Measurements from ENCODE around the gene RMP24. TPM values are rescaled to one million over a fixed set of nuclear protein-coding genes. Genes with fewer than 3 reads are reported as not detected.

RMP24 gene

Other genes with a start within 250 kb of the RMP24 start
- gene RPRD1A, start 94.9 kb downstream of the RMP24 start, polyA plus RNA-seq (ENCODE audit: insufficient read depth in 1 of 5, insufficient read length in 5 of 5, low replicate concordance in 1 of 5) = 10 to 100 TPM; 46.3 to 70.2 (median 59.6) TPM
- 10 to 100 TPM; 41.3 to 62.4 (median 58.8) TPM for gene SLC39A6, start 156.7 kb downstream of the RMP24 start, polyA plus RNA-seq (ENCODE audit: insufficient read depth in 1 of 5, insufficient read length in 5 of 5, low replicate concordance in 1 of 5)
- 100 to 1,000 TPM in 4 of 5 donors, 10 to 100 TPM in 1; 87.2 to 150 (median 124) TPM for gene ELP2, start 157.2 kb downstream of the RMP24 start, polyA plus RNA-seq (ENCODE audit: insufficient read depth in 1 of 5, insufficient read length in 5 of 5, low replicate concordance in 1 of 5)
- gene MOCOS, start 214.8 kb downstream of the RMP24 start, polyA plus RNA-seq (ENCODE audit: insufficient read depth in 1 of 5, insufficient read length in 5 of 5, low replicate concordance in 1 of 5) = 1 to 10 TPM in 3 of 5 donors, under 1 TPM in 2; 0.64 to 1.2 (median 1.1) TPM

Measured in right lung (tissue), 5 donors.